ENCODE data around the gene PBX4. TPM values are rescaled to one million over a fixed set of nuclear protein-coding genes. Genes with fewer than 3 reads are reported as not detected.
A peak's percentile ranks its signal among the peaks of the same experiment; 100 is the strongest.

Gene PBX4
- total and polyA plus RNA-seq, 10 of the 15 experiments (the other 5 are each of a cell fraction or from before 2014, with no cell fraction given) = 0.18 to 17.3 (median 4.2) TPM

DNA sequence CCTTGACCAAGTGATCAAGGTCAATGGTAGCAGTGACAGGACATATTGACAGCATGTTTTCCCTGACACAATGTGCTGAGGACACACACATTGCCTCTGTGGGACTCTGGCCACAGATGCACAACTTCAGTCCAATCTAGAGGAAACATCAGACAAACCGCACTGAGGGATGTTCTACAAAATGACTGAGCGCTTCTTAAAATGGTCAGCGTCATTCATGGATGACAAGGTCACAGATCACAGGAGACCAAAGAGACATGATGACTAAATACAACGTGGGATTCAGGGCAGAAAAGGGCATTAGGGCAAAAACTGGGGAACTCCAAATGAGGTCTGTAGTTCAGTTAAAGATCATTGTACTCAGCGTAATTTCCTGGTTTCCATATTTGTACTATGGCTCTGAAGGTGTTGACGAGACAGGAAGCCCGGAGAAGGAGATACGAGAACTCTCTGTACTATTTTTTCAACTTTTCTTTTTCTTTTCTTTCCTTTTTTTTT lies 20.6 kb downstream of the PBX4 start (continued):
- TF ChIP-seq, protein P1, sequence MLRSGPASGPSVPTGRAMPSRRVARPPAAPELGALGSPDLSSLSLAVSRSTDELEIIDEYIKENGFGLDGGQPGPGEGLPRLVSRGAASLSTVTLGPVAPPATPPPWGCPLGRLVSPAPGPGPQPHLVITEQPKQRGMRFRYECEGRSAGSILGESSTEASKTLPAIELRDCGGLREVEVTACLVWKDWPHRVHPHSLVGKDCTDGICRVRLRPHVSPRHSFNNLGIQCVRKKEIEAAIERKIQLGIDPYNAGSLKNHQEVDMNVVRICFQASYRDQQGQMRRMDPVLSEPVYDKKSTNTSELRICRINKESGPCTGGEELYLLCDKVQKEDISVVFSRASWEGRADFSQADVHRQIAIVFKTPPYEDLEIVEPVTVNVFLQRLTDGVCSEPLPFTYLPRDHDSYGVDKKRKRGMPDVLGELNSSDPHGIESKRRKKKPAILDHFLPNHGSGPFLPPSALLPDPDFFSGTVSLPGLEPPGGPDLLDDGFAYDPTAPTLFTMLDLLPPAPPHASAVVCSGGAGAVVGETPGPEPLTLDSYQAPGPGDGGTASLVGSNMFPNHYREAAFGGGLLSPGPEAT (IDR thresholded peaks at IDR 0.05; ENCODE audit: low read depth) = peak; percentile 92
- TF ChIP-seq BHLHE40 (IDR thresholded peaks at IDR 0.05; ENCODE audit: borderline replicate concordance in 1 of 2, low read depth in 2 of 2, low read length in 1 of 2) (peak; percentile 56 to 67; a peak in 3 of 4 replicates), ZBED1 (IDR thresholded peaks at IDR 0.05; ENCODE audit: borderline replicate concordance) (peak; percentile 42; the same call in 1 of the 2 replicates), EED (IDR thresholded peaks at IDR 0.05; ENCODE audit: low read depth) (peak; percentile 83), NR2C1 (IDR thresholded peaks at IDR 0.05) (peak; percentile 54), DPF2 (IDR thresholded peaks at IDR 0.05) (peak; percentile 70), SREBF1 (IDR thresholded peaks at IDR 0.05; ENCODE audit: low read length) (no peak), MTA3 (IDR thresholded peaks at IDR 0.05; ENCODE audit: borderline replicate concordance, low read length) (peak; percentile 80), NR2C2 (IDR thresholded peaks at IDR 0.05; ENCODE audit: borderline replicate concordance, control insufficient read depth, insufficient read length, low read depth) (no peak), PAX5 (IDR thresholded peaks at IDR 0.05; ENCODE audit: borderline replicate concordance, low read depth, low read length) (peak; percentile 81; the same call in 1 of the 2 replicates), BACH1 (IDR thresholded peaks at IDR 0.05; ENCODE audit: borderline replicate concordance) (peak; percentile 49; the same call in 1 of the 2 replicates), CHD2 (IDR thresholded peaks at IDR 0.05; ENCODE audit: borderline replicate concordance, low read depth, low read length) (peak; percentile 54; the same call in 1 of the 2 replicates), POLR2A (IDR thresholded peaks at IDR 0.05; ENCODE audit: low read depth, low read length) (peak; percentile 71), NR2F1 (conservative IDR thresholded peaks at IDR 0.05) (peak; percentile 99), FOXM1 (IDR thresholded peaks at IDR 0.05; ENCODE audit: low read depth, low read length) (peak; percentile 90), CBFB (IDR thresholded peaks at IDR 0.05; ENCODE audit: low read depth) (peak; percentile 92; the same call in 1 of the 2 replicates), CREM (IDR thresholded peaks at IDR 0.05; ENCODE audit: low read depth) (peak; percentile 94), KAT2A (conservative IDR thresholded peaks at IDR 0.05; ENCODE audit: control insufficient read depth, low read depth, low read length) (no peak), RUNX3 (IDR thresholded peaks at IDR 0.05; ENCODE audit: low read length) (peak; percentile 98), MTA2 (IDR thresholded peaks at IDR 0.05; ENCODE audit: low read depth) (peak; percentile 90)
- TF ChIP-seq, protein P2, sequence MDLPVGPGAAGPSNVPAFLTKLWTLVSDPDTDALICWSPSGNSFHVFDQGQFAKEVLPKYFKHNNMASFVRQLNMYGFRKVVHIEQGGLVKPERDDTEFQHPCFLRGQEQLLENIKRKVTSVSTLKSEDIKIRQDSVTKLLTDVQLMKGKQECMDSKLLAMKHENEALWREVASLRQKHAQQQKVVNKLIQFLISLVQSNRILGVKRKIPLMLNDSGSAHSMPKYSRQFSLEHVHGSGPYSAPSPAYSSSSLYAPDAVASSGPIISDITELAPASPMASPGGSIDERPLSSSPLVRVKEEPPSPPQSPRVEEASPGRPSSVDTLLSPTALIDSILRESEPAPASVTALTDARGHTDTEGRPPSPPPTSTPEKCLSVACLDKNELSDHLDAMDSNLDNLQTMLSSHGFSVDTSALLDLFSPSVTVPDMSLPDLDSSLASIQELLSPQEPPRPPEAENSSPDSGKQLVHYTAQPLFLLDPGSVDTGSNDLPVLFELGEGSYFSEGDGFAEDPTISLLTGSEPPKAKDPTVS (IDR thresholded peaks at IDR 0.05; ENCODE audit: low read depth, low read length) = no peak
- TF ChIP-seq, protein P3, sequence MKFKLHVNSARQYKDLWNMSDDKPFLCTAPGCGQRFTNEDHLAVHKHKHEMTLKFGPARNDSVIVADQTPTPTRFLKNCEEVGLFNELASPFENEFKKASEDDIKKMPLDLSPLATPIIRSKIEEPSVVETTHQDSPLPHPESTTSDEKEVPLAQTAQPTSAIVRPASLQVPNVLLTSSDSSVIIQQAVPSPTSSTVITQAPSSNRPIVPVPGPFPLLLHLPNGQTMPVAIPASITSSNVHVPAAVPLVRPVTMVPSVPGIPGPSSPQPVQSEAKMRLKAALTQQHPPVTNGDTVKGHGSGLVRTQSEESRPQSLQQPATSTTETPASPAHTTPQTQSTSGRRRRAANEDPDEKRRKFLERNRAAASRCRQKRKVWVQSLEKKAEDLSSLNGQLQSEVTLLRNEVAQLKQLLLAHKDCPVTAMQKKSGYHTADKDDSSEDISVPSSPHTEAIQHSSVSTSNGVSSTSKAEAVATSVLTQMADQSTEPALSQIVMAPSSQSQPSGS (IDR thresholded peaks at IDR 0.05; ENCODE audit: low read length) = peak; percentile 93
- TF ChIP-seq, protein P4, sequence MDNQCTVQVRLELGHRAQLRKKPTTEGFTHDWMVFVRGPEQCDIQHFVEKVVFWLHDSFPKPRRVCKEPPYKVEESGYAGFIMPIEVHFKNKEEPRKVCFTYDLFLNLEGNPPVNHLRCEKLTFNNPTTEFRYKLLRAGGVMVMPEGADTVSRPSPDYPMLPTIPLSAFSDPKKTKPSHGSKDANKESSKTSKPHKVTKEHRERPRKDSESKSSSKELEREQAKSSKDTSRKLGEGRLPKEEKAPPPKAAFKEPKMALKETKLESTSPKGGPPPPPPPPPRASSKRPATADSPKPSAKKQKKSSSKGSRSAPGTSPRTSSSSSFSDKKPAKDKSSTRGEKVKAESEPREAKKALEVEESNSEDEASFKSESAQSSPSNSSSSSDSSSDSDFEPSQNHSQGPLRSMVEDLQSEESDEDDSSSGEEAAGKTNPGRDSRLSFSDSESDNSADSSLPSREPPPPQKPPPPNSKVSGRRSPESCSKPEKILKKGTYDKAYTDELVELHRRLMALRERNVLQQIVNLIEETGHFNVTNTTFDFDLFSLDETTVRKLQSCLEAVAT (IDR thresholded peaks at IDR 0.05) = peak; percentile 77; the same call in 1 of the 2 replicates
- TF ChIP-seq, protein P5, sequence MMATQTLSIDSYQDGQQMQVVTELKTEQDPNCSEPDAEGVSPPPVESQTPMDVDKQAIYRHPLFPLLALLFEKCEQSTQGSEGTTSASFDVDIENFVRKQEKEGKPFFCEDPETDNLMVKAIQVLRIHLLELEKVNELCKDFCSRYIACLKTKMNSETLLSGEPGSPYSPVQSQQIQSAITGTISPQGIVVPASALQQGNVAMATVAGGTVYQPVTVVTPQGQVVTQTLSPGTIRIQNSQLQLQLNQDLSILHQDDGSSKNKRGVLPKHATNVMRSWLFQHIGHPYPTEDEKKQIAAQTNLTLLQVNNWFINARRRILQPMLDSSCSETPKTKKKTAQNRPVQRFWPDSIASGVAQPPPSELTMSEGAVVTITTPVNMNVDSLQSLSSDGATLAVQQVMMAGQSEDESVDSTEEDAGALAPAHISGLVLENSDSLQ (IDR thresholded peaks at IDR 0.05) = peak; percentile 83
- TF ChIP-seq, protein P6, sequence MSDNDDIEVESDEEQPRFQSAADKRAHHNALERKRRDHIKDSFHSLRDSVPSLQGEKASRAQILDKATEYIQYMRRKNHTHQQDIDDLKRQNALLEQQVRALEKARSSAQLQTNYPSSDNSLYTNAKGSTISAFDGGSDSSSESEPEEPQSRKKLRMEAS (IDR thresholded peaks at IDR 0.05; ENCODE audit: low read depth, low read length) = peak; percentile 53; the same call in 1 of the 2 replicates
